ENCODE measurements around the gene CNST.
"Not testable (repeated sequence)": the region's sequence is repeated elsewhere in the genome, so short reads cannot be mapped to it uniquely, and the experiment has no call there.

CNST gene

DNA sequence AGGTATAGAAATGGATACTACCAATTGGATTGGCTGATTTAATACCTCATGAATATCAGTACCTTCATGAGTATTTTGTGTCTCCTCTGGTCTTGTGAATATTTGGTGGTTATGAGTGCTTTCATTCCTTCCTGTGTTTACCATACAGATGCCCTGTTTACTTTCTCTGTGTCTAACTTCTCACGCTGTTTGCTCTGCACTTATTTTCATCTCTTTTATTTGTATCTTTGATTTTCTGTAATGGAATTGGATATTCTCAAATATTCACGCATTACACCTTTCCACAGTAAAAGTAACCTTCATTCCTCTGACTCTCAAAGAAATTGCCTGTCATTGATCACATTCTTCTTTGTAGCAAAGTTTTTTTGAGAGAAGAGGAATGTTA lies 16.8 kb downstream of the CNST start:
- DNase-seq (ENCODE audit: low read depth), result no peak
- no peak for TF ChIP-seq CTCF (conservative IDR thresholded peaks at IDR 0.05; ENCODE audit: low read depth, low read length)
- H3K4me3 ChIP-seq (ENCODE audit: low read depth, low read length), result no peak overlapping the region

- no peak overlapping the region for H3K4me3 ChIP-seq (ENCODE audit: low read depth, low read length)
- no peak for TF ChIP-seq CTCF (conservative IDR thresholded peaks at IDR 0.05; ENCODE audit: low read depth, low read length)
- peak; percentile 71 for DNase-seq (ENCODE audit: low read depth)
Observed at GRCh38 chr1:246583448-246584185, 17.4 kb downstream of the CNST start.

- no peak for TF ChIP-seq CTCF (conservative IDR thresholded peaks at IDR 0.05; ENCODE audit: low read depth, low read length)
- no peak for DNase-seq (ENCODE audit: low read depth)
- no peak overlapping the region for H3K4me3 ChIP-seq (ENCODE audit: low read depth, low read length)
Observed at GRCh38 chr1:246587032-246587431, 20.8 kb downstream of the CNST start.

DNA sequence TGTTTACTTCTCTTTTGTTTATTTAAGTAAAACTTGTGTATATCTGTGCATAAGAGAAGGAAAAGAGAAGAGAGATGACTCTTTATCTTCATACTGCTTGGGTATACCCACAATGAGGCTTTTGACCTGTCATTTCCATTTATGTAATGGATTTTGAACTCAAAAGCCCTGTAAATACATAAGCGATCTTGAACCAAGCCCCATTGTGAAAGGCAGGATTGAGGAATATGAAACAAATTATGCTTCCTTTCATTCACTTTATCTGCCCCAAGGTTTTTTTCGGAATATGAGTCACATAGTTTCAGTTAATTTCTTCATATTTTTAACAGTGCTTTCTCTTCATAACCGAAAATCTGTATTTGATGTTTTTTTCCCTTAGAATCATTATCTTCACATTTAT lies 21.4 kb downstream of the CNST start:
- peak; percentile 77 for DNase-seq (ENCODE audit: low read depth)
- TF ChIP-seq CTCF (conservative IDR thresholded peaks at IDR 0.05; ENCODE audit: low read depth, low read length), result no peak
- H3K4me3 ChIP-seq (ENCODE audit: low read depth, low read length), result no peak overlapping the region

DNA sequence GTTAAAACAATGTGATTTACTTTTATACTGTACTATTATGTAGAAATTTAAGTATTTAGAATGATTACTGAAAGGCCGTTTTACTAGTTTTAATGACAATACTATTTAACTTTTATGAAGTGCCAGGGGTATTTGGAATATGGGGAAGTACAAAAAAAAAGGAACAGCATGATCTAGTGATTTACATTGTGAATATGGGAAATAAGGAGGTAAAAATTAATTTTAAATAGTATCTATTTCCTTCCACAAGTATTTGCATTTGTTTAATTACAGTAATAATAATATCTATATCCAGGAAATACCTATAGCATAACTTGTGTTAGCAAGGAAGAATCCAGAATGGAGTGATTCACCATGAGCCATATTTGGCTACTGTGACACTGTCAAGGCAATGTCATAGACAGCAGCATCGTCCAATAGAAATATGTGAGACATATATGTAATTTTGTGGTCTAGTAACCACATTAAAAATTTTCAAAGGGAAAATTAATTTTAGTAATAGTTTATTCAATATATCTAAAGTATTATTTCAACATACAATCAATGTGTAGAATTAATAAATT lies 22.0 kb downstream of the CNST start:
- TF ChIP-seq CTCF (conservative IDR thresholded peaks at IDR 0.05; ENCODE audit: low read depth, low read length), result no peak
- no peak overlapping the region for H3K4me3 ChIP-seq (ENCODE audit: low read depth, low read length)
- DNase-seq (ENCODE audit: low read depth), result peak; percentile 60

DNA sequence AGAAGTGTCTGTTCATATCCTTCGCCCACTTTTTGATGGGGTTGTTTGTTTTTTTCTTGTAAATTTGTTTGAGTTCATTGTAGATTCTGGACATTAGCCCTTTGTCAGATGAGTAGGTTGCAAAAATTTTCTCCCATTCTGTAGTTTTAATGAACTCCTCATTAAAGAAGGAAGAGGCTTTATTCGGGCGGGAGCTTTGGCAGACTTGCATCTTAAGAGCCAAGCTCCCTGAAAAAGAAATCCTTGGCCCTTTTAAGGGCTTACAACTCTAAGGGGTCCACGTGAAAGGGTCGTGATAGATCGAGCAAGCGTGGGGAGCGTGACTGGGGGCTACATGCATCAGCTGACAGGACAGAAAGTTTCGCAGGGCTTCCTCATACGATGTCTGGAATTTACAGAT lies 23.7 kb downstream of the CNST start:
- H3K4me3 ChIP-seq (ENCODE audit: low read depth, low read length); DNase-seq (ENCODE audit: low read depth): not testable (repeated sequence)

GRCh38 chr1:246591047-246591446 lies 24.8 kb downstream of the CNST start:
- no peak for TF ChIP-seq CTCF (conservative IDR thresholded peaks at IDR 0.05; ENCODE audit: low read depth, low read length)
- no peak for DNase-seq (ENCODE audit: low read depth)
- no peak overlapping the region for H3K4me3 ChIP-seq (ENCODE audit: low read depth, low read length)
